ENCODE measurements around the gene PFKL. TPM values are rescaled to one million over a fixed set of nuclear protein-coding genes. Genes with fewer than 3 reads are reported as not detected.

Gene PFKL
- total and polyA plus RNA-seq, 8 donors = 80.3 to 116 (median 93.5) TPM

- peaks cover 0 to 16% of the 10 kb centered on the region in 2 donors for H3K36me3 ChIP-seq
- intact Hi-C loops (cut with DNase I) = no loop called here
- TF ChIP-seq CTCF (IDR thresholded peaks at IDR 0.05) = no peak
- peaks cover 7 to 74% of the 10 kb centered on the region in 2 donors for H3K4me1 ChIP-seq
- DNase-seq = peak in 1 of 4 donors; percentile 75
- H3K27ac ChIP-seq = peak overlapping the region in 1 of 2 donors; percentile 96
- peaks cover 26 to 43% of the 10 kb centered on the region in 2 donors for H3K27me3 ChIP-seq
- peak; percentile 6 for ATAC-seq
- no peaks in the 10 kb centered on the region for H3K9me3 ChIP-seq
- peak overlapping the region; percentile 5 to 49 for H3K4me3 ChIP-seq
These were observed 54.1 kb downstream of the PFKL start for GRCh38 chr21:44354001-44354405.

- Histone ChIP-seq H3K27me3 (peaks cover 15 to 32% of the 10 kb centered on the region in 2 donors), H3K9me3 (no peaks in the 10 kb centered on the region), H3K4me3 (peak overlapping the region in 1 of 2 donors; percentile 49), H3K27ac (peak overlapping the region in 1 of 2 donors; percentile 96), H3K36me3 (peaks cover 0 to 16% of the 10 kb centered on the region in 2 donors), H3K4me1 (peaks cover 7 to 65% of the 10 kb centered on the region in 2 donors)
- TF ChIP-seq CTCF (IDR thresholded peaks at IDR 0.05) = no peak
- intact Hi-C loops (cut with DNase I) = no loop called here
- DNase-seq (peak in 1 of 4 donors; percentile 72), ATAC-seq (no peak)
These were observed 55.2 kb downstream of the PFKL start for GRCh38 chr21:44354775-44355771.

- ATAC-seq = no peak
- no peak overlapping the region for H3K4me3 ChIP-seq
- no peak for TF ChIP-seq CTCF (IDR thresholded peaks at IDR 0.05)
- H3K27me3 ChIP-seq = peaks cover 7 to 21% of the 10 kb centered on the region in 2 donors
- H3K9me3 ChIP-seq = no peaks in the 10 kb centered on the region
- intact Hi-C loops (cut with DNase I) = no loop called here
- H3K36me3 ChIP-seq = peaks cover 0 to 16% of the 10 kb centered on the region in 2 donors
- peak overlapping the region in 1 of 2 donors; percentile 57 for H3K27ac ChIP-seq
- H3K4me1 ChIP-seq = peaks cover 7 to 68% of the 10 kb centered on the region in 2 donors
- no peak for DNase-seq
These were observed 56.3 kb downstream of the PFKL start for GRCh38 chr21:44356160-44356559.

GRCh38 chr21:44356636-44357035 is 56.8 kb downstream of the PFKL start:
- H3K27me3 ChIP-seq = peaks cover 6 to 17% of the 10 kb centered on the region in 2 donors
- ATAC-seq = no peak
- no peak overlapping the region for H3K4me3 ChIP-seq
- DNase-seq = no peak
- H3K27ac ChIP-seq = peak overlapping the region in 1 of 2 donors; percentile 57
- intact Hi-C loops (cut with DNase I) = no loop called here
- peaks cover 7 to 68% of the 10 kb centered on the region in 2 donors for H3K4me1 ChIP-seq
- no peak for TF ChIP-seq CTCF (IDR thresholded peaks at IDR 0.05)
- H3K36me3 ChIP-seq = peaks cover 0 to 16% of the 10 kb centered on the region in 2 donors
- H3K9me3 ChIP-seq = no peaks in the 10 kb centered on the region

Data from left lung (tissue), 10 donors.